ENCODE data around the gene CHRND. TPM values are rescaled to one million over a fixed set of nuclear protein-coding genes. Genes with fewer than 3 reads are reported as not detected.

The CHRND gene
- total RNA-seq, 1 experiment from 2014 or later = not detected

DNA sequence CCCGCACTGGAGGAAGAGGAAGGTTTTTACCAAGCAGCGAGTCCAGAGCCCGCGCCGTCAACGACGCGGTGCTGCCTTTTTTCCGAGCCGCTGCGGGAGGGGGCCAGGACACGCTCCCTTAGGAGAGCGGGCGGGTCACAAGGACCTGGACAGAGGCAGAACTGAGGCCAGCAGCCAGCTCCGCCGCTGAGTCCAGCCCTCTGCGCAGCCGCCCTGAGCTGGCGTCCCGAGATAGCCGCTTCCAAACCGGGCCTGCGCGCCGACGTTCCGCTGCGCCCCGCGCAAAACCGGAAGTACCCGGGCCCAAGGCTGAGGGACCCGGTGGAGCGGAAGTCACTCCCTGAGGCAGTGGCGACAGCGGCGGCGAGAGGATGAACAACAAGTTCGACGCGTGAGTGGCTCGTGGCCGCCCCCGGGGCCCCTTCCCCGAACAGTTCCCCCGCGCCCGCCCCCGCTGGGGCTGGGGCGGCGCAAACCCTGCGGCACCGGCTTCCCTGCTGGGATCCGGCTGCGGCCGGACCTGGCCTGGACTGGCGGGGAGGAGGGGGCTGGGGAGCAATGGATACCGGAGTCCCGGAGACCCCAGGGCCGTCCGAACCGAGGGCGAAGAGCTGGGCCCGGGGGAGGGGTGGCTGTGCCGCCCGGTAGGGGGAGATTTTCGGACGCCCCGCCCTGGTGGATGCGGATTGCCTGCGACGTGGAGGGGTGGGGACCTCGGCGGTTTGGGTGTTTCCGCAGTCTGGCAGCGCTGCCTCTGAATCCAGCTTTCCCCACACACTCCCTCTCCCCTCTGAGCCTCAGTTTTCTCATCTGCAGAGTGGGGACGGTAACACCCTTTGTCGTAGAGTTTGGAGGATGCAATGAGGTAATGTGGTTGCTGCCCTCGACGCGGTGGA, 24.6 kb downstream of the CHRND start, which contains the start of the genes EIF4E2 and TIGD1 (continued):
- TF ChIP-seq, protein P1, sequence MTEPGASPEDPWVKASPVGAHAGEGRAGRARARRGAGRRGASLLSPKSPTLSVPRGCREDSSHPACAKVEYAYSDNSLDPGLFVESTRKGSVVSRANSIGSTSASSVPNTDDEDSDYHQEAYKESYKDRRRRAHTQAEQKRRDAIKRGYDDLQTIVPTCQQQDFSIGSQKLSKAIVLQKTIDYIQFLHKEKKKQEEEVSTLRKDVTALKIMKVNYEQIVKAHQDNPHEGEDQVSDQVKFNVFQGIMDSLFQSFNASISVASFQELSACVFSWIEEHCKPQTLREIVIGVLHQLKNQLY (CRISPR knock-in tag; IDR thresholded peaks at IDR 0.05) = 0 out of 2 replicates have a peak, but pooled peaks have one; percentile 80
- no peak; the same call in 1 of the 2 replicates for TF ChIP-seq SMAD4 (CRISPR knock-in tag; IDR thresholded peaks at IDR 0.05)
- no peak for TF ChIP-seq ZNF263 (CRISPR knock-in tag; IDR thresholded peaks at IDR 0.05; ENCODE audit: low read depth)
- peak; percentile 90; the same call in 1 of the 2 replicates for TF ChIP-seq ZNF232 (CRISPR knock-in tag; IDR thresholded peaks at IDR 0.05)
- TF ChIP-seq ZNF416 (CRISPR knock-in tag; IDR thresholded peaks at IDR 0.05) = no peak
- peak; percentile 91 for TF ChIP-seq CREM (CRISPR knock-in tag; IDR thresholded peaks at IDR 0.05)
- no peak for TF ChIP-seq ZNF671 (CRISPR knock-in tag; IDR thresholded peaks at IDR 0.05)
- TF ChIP-seq TP53 (CRISPR knock-in tag; IDR thresholded peaks at IDR 0.05) = peak; percentile 74; the same call in 1 of the 2 replicates
- peak; percentile 78 for TF ChIP-seq FOXP1 (CRISPR knock-in tag; IDR thresholded peaks at IDR 0.05; ENCODE audit: borderline replicate concordance)
- peak; percentile 62; the same call in 1 of the 2 replicates for TF ChIP-seq MYBL2 (CRISPR knock-in tag; IDR thresholded peaks at IDR 0.05)
- peak; percentile 57; the same call in 1 of the 2 replicates for TF ChIP-seq NR1H2 (CRISPR knock-in tag; IDR thresholded peaks at IDR 0.05)
- TF ChIP-seq ZNF423 (CRISPR knock-in tag; IDR thresholded peaks at IDR 0.05) = no peak
- 0 out of 2 replicates have a peak, but pooled peaks have one; percentile 42 for TF ChIP-seq FOXJ3 (CRISPR knock-in tag; IDR thresholded peaks at IDR 0.05; ENCODE audit: borderline replicate concordance)
- TF ChIP-seq ZNF317 (CRISPR knock-in tag; IDR thresholded peaks at IDR 0.05; ENCODE audit: borderline replicate concordance, low read depth) = no peak
- peak; percentile 46; the same call in 1 of the 2 replicates for TF ChIP-seq ATF1 (CRISPR knock-in tag; IDR thresholded peaks at IDR 0.05)
- no peak for TF ChIP-seq JAZF1 (CRISPR knock-in tag; IDR thresholded peaks at IDR 0.05)
- TF ChIP-seq, protein P2, sequence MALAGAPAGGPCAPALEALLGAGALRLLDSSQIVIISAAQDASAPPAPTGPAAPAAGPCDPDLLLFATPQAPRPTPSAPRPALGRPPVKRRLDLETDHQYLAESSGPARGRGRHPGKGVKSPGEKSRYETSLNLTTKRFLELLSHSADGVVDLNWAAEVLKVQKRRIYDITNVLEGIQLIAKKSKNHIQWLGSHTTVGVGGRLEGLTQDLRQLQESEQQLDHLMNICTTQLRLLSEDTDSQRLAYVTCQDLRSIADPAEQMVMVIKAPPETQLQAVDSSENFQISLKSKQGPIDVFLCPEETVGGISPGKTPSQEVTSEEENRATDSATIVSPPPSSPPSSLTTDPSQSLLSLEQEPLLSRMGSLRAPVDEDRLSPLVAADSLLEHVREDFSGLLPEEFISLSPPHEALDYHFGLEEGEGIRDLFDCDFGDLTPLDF (CRISPR knock-in tag; IDR thresholded peaks at IDR 0.05) = peak; percentile 87; the same call in 1 of the 2 replicates
- TF ChIP-seq, protein P3, sequence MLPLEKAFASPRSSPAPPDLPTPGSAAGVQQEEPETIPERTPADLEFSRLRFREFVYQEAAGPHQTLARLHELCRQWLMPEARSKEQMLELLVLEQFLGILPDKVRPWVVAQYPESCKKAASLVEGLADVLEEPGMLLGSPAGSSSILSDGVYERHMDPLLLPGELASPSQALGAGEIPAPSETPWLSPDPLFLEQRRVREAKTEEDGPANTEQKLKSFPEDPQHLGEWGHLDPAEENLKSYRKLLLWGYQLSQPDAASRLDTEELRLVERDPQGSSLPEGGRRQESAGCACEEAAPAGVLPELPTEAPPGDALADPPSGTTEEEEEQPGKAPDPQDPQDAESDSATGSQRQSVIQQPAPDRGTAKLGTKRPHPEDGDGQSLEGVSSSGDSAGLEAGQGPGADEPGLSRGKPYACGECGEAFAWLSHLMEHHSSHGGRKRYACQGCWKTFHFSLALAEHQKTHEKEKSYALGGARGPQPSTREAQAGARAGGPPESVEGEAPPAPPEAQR (CRISPR knock-in tag; IDR thresholded peaks at IDR 0.05) = no peak
- TF ChIP-seq, protein P4, sequence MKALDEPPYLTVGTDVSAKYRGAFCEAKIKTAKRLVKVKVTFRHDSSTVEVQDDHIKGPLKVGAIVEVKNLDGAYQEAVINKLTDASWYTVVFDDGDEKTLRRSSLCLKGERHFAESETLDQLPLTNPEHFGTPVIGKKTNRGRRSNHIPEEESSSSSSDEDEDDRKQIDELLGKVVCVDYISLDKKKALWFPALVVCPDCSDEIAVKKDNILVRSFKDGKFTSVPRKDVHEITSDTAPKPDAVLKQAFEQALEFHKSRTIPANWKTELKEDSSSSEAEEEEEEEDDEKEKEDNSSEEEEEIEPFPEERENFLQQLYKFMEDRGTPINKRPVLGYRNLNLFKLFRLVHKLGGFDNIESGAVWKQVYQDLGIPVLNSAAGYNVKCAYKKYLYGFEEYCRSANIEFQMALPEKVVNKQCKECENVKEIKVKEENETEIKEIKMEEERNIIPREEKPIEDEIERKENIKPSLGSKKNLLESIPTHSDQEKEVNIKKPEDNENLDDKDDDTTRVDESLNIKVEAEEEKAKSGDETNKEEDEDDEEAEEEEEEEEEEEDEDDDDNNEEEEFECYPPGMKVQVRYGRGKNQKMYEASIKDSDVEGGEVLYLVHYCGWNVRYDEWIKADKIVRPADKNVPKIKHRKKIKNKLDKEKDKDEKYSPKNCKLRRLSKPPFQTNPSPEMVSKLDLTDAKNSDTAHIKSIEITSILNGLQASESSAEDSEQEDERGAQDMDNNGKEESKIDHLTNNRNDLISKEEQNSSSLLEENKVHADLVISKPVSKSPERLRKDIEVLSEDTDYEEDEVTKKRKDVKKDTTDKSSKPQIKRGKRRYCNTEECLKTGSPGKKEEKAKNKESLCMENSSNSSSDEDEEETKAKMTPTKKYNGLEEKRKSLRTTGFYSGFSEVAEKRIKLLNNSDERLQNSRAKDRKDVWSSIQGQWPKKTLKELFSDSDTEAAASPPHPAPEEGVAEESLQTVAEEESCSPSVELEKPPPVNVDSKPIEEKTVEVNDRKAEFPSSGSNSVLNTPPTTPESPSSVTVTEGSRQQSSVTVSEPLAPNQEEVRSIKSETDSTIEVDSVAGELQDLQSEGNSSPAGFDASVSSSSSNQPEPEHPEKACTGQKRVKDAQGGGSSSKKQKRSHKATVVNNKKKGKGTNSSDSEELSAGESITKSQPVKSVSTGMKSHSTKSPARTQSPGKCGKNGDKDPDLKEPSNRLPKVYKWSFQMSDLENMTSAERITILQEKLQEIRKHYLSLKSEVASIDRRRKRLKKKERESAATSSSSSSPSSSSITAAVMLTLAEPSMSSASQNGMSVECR (CRISPR knock-in tag; IDR thresholded peaks at IDR 0.05; ENCODE audit: borderline replicate concordance) = no peak; the same call in none of the 2 replicates
- TF ChIP-seq, protein P5, sequence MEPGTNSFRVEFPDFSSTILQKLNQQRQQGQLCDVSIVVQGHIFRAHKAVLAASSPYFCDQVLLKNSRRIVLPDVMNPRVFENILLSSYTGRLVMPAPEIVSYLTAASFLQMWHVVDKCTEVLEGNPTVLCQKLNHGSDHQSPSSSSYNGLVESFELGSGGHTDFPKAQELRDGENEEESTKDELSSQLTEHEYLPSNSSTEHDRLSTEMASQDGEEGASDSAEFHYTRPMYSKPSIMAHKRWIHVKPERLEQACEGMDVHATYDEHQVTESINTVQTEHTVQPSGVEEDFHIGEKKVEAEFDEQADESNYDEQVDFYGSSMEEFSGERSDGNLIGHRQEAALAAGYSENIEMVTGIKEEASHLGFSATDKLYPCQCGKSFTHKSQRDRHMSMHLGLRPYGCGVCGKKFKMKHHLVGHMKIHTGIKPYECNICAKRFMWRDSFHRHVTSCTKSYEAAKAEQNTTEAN (CRISPR knock-in tag; IDR thresholded peaks at IDR 0.05) = peak; percentile 88
- no peak for TF ChIP-seq MXD4 (CRISPR knock-in tag; IDR thresholded peaks at IDR 0.05; ENCODE audit: borderline replicate concordance)
- 0 out of 2 replicates have a peak, but pooled peaks have one; percentile 48 for TF ChIP-seq TEAD4 (CRISPR knock-in tag; IDR thresholded peaks at IDR 0.05)
- TF ChIP-seq, protein P6, sequence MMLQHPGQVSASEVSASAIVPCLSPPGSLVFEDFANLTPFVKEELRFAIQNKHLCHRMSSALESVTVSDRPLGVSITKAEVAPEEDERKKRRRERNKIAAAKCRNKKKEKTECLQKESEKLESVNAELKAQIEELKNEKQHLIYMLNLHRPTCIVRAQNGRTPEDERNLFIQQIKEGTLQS (CRISPR knock-in tag; conservative IDR thresholded peaks at IDR 0.05) = no peak
- no peak for TF ChIP-seq SOX15 (CRISPR knock-in tag; IDR thresholded peaks at IDR 0.05)
- TF ChIP-seq ETV6 (CRISPR knock-in tag; IDR thresholded peaks at IDR 0.05) = peak; percentile 94
- peak; percentile 49; the same call in 1 of the 2 replicates for TF ChIP-seq NFYB (CRISPR knock-in tag; conservative IDR thresholded peaks at IDR 0.05; ENCODE audit: low read depth)
